MM.1S (cell line): ENCODE measurements around the gene UBAC2.

Experiments
- DNase-seq: peaks from one replicate; pipeline ENCODE4 v3.0.0-alpha.2; 2015
- H2AFZ ChIP-seq: fragments of 300-600 bp; sonication (generic); 2 replicates; pipeline ENCODE4 v1.6.0; 2016; ENCODE audit warnings: antibody characterized with exemption, low read length
- H3F3A ChIP-seq: fragments of 300-600 bp; sonication (generic); 2 replicates; pipeline ENCODE4 v1.6.1; 2016; ENCODE audit warnings: mild to moderate bottlenecking, antibody characterized with exemption, low read length, moderate library complexity, mixed read lengths; ENCODE audit not compliant: insufficient read depth
- H3K27ac ChIP-seq: fragments of 300-600 bp; sonication (generic); 2 replicates; pipeline ENCODE4 v1.5.1; 2016; ENCODE audit warnings: mild to moderate bottlenecking, low read length
- H3K27me3 ChIP-seq: fragments of 300-600 bp; sonication (generic); replicated peaks from 2 replicates; pipeline ENCODE4 v1.6.0; 2016; ENCODE audit warnings: low read length; ENCODE audit not compliant: insufficient read depth
- H3K36me3 ChIP-seq: fragments of 300-600 bp; sonication (generic); replicated peaks from 2 replicates; pipeline ENCODE4 v1.6.1; 2016; ENCODE audit warnings: mild to moderate bottlenecking, low read length, mixed read lengths; ENCODE audit not compliant: insufficient read depth
- H3K4me1 ChIP-seq: fragments of 300-600 bp; sonication (generic); 2 replicates; pipeline ENCODE4 v1.6.1; 2016; ENCODE audit warnings: low read length, mixed read lengths
- H3K4me2 ChIP-seq: fragments of 300-600 bp; sonication (generic); 2 replicates; pipeline ENCODE4 v1.6.0; 2016; ENCODE audit warnings: low read depth, low read length
- H3K4me3 ChIP-seq: fragments of 300-600 bp; sonication (generic); 2 replicates; pipeline ENCODE4 v1.5.1; 2016; ENCODE audit warnings: low read length, mixed read lengths
- H3K79me2 ChIP-seq: fragments of 300-600 bp; sonication (generic); 2 replicates; pipeline ENCODE4 v1.6.1; 2016; ENCODE audit warnings: mixed run types, low read length, mixed read lengths
- H3K9ac ChIP-seq: fragments of 300-600 bp; sonication (generic); 2 replicates; pipeline ENCODE4 v1.6.1; 2016; ENCODE audit warnings: low read length, mixed read lengths
- H3K9me2 ChIP-seq: fragments of 300-600 bp; sonication (generic); replicated peaks from 2 replicates; pipeline ENCODE4 v1.6.1; 2016; ENCODE audit warnings: mild to moderate bottlenecking, low read length, mixed read lengths; ENCODE audit not compliant: insufficient read depth
- H3K9me3 ChIP-seq: fragments of 300-600 bp; sonication (generic); replicated peaks from 2 replicates; pipeline ENCODE4 v1.6.1; 2016; ENCODE audit warnings: mild to moderate bottlenecking, low read length, mixed read lengths; ENCODE audit not compliant: insufficient read depth
- H4K20me1 ChIP-seq: fragments of 300-600 bp; sonication (generic); 2 replicates; pipeline ENCODE4 v1.6.1; 2016; ENCODE audit warnings: mild to moderate bottlenecking, low read length, moderate library complexity, mixed read lengths; ENCODE audit not compliant: insufficient read depth
- EZH2 ChIP-seq: fragments of 300-600 bp; sonication (generic); optimal IDR thresholded peaks from 2 replicates; pipeline ENCODE3; 2017; ENCODE audit warnings: low read depth, mild to moderate bottlenecking, antibody characterized with exemption, low read length, mixed read lengths
- EZH2phosphoT487 ChIP-seq: fragments of 300-600 bp; sonication (generic); IDR thresholded peaks from 2 replicates; pipeline ENCODE4 v1.6.1; 2018; ENCODE audit warnings: antibody characterized with exemption, low read length
- TF ChIP-seq, protein P1 (sequence below): fragments of 300-600 bp; sonication (generic); IDR thresholded peaks from 2 replicates; pipeline ENCODE4 v1.5.1; 2016; ENCODE audit warnings: antibody characterized with exemption, low read length, mixed read lengths

The UBAC2 gene

DNA sequence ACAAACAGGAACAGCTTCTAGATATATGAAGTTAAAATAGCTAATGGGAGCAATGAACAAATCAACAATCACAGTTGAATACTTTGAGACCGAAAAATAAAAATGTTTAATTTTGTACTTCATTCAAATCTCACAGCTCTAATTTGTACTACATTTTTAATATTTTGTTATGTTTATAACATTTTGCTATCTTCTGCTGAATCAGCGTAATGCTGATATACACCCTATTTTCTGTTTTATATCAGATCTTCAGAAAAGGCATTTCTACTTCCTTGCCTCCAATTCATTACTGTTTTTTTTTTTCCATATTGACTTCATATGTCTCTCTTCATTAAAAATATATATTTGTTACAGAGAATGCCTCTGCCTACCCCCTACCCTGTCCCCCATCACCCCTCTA is 134.4 kb downstream of the UBAC2 start:
- H3F3A ChIP-seq, result peaks cover 7% of the 10 kb centered on the region; the same call in 1 of the 2 replicates
- no peaks in the 10 kb centered on the region for H3K36me3 ChIP-seq
- H3K4me3 ChIP-seq, result no peak overlapping the region
- H3K4me2 ChIP-seq, result no peak overlapping the region
- H3K27ac ChIP-seq, result no peak overlapping the region
- H3K4me1 ChIP-seq, result peaks cover 24% of the 10 kb centered on the region
- no peak for DNase-seq
- no peaks in the 10 kb centered on the region for H4K20me1 ChIP-seq
- no peaks in the 10 kb centered on the region for H3K27me3 ChIP-seq
- TF ChIP-seq, protein P1, sequence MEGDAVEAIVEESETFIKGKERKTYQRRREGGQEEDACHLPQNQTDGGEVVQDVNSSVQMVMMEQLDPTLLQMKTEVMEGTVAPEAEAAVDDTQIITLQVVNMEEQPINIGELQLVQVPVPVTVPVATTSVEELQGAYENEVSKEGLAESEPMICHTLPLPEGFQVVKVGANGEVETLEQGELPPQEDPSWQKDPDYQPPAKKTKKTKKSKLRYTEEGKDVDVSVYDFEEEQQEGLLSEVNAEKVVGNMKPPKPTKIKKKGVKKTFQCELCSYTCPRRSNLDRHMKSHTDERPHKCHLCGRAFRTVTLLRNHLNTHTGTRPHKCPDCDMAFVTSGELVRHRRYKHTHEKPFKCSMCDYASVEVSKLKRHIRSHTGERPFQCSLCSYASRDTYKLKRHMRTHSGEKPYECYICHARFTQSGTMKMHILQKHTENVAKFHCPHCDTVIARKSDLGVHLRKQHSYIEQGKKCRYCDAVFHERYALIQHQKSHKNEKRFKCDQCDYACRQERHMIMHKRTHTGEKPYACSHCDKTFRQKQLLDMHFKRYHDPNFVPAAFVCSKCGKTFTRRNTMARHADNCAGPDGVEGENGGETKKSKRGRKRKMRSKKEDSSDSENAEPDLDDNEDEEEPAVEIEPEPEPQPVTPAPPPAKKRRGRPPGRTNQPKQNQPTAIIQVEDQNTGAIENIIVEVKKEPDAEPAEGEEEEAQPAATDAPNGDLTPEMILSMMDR, result no peak
- no peak for TF ChIP-seq EZH2phosphoT487
- TF ChIP-seq EZH2, result no peak
- H3K9me3 ChIP-seq, result no peaks in the 10 kb centered on the region
- H2AFZ ChIP-seq, result no peak overlapping the region
- no peak overlapping the region for H3K9ac ChIP-seq
- H3K9me2 ChIP-seq, result no peaks in the 10 kb centered on the region
- H3K79me2 ChIP-seq, result no peaks in the 10 kb centered on the region

DNA sequence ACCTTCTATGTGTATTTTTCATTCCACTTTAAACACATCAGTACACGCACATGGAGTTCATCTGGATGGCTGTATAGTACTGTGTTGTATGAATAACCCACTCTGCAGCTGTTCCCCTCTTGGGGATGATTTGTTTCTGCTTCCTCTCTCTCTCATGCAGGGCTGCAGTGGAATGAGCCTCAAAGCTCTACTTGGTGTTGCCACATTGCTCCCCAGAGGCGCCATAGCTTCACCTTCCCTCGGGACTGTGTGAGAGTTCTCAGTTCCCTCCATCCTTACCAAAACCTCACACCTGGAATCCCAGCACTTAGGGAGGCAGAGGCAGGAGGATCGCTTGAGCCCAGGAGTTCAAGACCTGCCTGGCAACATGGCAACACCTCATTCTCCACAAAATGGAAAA is 134.9 kb downstream of the UBAC2 start:
- H3K9me3 ChIP-seq, result no peaks in the 10 kb centered on the region
- H3K36me3 ChIP-seq, result no peaks in the 10 kb centered on the region
- H2AFZ ChIP-seq, result no peak overlapping the region
- H3K27ac ChIP-seq, result no peak overlapping the region
- no peaks in the 10 kb centered on the region for H3K9me2 ChIP-seq
- no peaks in the 10 kb centered on the region for H3K27me3 ChIP-seq
- H3K4me1 ChIP-seq, result peaks cover 24% of the 10 kb centered on the region
- DNase-seq, result no peak
- TF ChIP-seq, protein P1, result no peak
- TF ChIP-seq EZH2phosphoT487 (no peak), EZH2 (no peak)
- no peaks in the 10 kb centered on the region for H4K20me1 ChIP-seq
- H3K4me3 ChIP-seq, result no peak overlapping the region
- H3K79me2 ChIP-seq, result no peaks in the 10 kb centered on the region
- H3F3A ChIP-seq, result peaks cover 7% of the 10 kb centered on the region; the same call in 1 of the 2 replicates
- H3K4me2 ChIP-seq, result no peak overlapping the region
- no peak overlapping the region for H3K9ac ChIP-seq

DNA sequence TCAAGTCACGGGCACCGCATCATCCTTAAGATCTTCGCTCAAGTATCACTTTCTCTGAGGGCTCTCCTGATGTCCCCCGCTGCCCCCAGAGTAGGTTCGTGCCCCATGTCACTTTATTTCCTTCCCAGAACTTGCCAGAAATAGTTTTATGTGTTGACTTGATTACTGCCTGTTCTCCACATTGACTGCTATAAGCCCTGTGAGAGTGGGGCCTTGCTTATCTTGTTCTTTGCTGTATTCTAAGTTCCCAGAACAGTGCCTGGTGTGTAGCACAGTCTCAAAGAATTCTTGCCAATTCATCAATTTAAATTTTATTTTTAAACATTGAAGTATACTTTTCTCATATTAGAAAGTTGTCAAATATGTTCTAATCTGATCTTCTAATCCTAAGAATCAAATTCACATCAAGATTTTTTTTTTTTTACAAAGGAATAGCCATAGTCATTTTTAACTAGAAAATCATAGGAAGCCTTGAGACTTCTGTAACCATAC is 138.6 kb downstream of the UBAC2 start:
- no peaks in the 10 kb centered on the region for H3K79me2 ChIP-seq
- peaks cover 8% of the 10 kb centered on the region for H3K4me1 ChIP-seq
- H4K20me1 ChIP-seq, result no peaks in the 10 kb centered on the region
- H3K4me2 ChIP-seq, result no peak overlapping the region
- no peak for DNase-seq
- no peaks in the 10 kb centered on the region for H3K36me3 ChIP-seq
- H3K9me2 ChIP-seq, result no peaks in the 10 kb centered on the region
- H3K27me3 ChIP-seq, result no peaks in the 10 kb centered on the region
- no peaks in the 10 kb centered on the region for H3K9me3 ChIP-seq
- no peak overlapping the region for H3K9ac ChIP-seq
- TF ChIP-seq EZH2 (no peak), EZH2phosphoT487 (no peak)
- TF ChIP-seq, protein P1, result no peak
- no peak overlapping the region for H3K4me3 ChIP-seq
- no peaks in the 10 kb centered on the region for H3F3A ChIP-seq
- H2AFZ ChIP-seq, result no peak overlapping the region
- H3K27ac ChIP-seq, result no peak overlapping the region
